GM18951 (cell line): Measurements from ENCODE around the gene DHX9.

Source experiments
- POLR2A ChIP-seq: IDR thresholded peaks from 4 replicates; pipeline ENCODE4 v1.6.1; 2011; ENCODE audit warnings: mild to moderate bottlenecking; ENCODE audit not compliant: insufficient read length, insufficient read depth; ENCODE audit errors: extremely low read depth
- in situ Hi-C: fragments of 300-500 bp; cut with MboI; formaldehyde crosslinking; loops from one replicate; pipeline ENCODE4 v1.12.0; 2022; ENCODE audit warnings: low sequenced_read_pairs, mixed read lengths, inconsistent platforms; ENCODE audit not compliant: unreplicated experiment

The DHX9 gene

DNA sequence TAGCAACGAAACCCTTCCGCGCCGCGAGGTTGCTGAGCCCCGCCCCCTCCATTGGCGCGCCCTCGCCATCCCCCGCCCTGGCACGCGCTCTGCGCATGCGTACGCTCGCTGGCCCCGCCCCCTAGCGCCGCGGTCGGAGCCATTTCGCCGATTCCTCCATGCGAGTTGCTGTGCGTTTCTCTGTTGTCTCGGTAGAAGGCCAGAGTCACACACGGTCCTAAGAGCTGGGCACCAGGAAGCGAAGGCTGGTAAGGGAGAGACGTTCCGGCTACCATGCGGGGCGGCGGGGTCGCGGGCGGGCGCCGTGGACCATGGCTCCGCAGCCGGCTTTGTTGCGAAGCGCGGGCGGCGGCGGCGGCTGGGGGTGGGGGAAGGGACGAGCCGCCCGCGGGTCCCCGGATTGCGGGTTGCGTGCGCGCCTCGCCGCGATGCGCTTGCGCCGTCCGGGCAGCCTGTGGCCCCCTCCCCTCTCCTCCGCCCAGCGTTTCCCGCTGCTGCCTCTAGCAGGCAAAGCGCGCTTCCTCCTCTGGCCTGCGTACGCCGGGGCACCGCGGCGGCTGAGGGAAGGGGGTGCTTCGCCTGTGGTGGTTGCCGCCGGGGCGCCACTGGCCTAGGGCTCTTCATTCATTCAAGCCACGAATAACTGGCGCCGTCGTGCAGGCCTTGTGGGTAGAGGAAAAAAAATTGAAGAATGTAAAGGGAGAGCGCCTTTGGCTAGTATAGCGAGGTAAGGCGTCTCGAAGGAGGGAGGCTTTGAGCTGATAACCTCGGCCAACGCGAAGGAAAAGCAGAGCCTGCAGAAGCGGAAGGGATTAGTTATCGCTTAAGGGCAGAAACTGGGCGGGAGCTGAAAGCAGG lies at the start of gene DHX9:
TSS of gene DHX9 (plus strand) at position 139 of the 858 bp plus-strand sequence. CDS start 3,220 bp downstream, outside the sequence.
- in situ Hi-C loops = no loop called here
- peak; percentile 97 for TF ChIP-seq POLR2A

DNA sequence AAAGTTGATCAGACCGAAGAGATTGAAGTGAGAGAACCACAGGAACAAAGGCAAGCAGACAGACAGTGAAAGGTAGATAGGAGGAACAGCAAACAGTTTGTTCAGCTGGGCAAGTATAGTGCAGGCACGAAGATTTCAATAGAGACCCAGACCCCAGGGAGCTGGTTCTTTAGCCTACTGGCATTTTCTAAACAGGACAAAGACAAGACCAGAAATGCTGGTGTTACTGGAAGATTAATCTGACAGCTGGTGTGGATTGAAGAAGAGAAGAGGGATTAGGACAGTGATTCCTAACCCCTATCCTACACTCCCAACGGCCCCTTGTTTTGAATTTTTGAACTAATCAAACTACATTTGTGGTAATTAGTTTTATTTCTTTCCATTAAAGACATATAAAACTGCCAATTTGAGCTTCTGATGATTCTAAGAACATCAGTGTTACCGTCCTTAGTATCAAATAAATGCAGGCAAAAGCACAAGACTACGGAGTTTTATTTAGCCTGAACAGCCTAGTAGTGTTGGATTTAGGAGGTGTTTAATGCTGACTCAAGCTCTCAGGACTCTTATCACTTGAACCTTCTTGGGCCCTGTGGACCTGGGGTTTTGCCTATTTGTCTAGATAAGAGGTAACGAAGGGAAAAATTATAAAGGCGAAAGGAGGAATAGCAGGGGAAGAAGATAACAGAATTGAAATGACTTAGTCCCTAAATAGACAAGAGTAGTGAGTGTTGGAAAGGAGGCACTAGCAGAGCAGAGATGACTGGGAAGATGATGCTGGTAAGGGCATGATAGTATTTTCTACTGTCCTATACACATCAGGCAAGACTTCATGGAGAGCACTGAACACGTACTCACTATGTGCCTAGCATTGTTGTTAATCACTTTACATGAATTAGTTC lies 47.6 kb upstream of the DHX9 start:
- in situ Hi-C loops = no loop called here
- no peak for TF ChIP-seq POLR2A

GRCh38 chr1:182794091-182794490 lies 45.1 kb upstream of the DHX9 start:
- in situ Hi-C loops = no loop called here
- TF ChIP-seq POLR2A = no peak

GRCh38 chr1:182794676-182795201 lies 44.4 kb upstream of the DHX9 start:
- no peak for TF ChIP-seq POLR2A
- in situ Hi-C loops = no loop called here

DNA sequence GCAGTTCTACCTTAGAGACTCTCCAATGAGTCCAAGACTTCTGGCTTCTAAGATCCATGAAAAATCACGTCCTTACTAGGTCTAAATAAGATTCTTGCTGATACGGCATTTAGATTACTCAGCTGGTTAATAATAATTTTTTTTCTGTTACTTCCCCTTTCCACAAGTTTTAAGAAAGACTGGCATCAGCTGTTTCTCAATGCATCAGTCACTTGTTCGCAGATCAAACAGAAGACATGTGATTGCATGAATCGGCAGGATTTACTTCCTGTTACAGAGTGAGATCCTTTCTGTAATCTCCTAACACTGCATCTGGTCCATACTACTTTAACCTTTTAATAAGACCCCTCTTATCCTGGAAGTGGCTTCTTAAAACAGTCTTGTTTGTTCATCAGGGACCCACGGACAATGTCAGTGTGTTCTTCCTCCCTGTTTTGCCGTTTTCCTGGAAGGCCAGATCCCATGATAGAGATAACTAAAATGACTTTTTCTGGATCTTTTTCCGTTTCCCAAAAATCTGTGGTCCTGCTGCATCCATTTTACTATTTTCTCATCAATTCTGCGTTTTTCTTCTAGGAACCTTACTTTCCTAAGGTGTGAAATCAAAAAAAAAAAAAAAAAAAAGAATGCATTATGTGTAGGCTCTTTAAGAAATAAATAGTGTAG lies 43.5 kb upstream of the DHX9 start:
- in situ Hi-C loops = no loop called here
- TF ChIP-seq POLR2A = no peak

DNA sequence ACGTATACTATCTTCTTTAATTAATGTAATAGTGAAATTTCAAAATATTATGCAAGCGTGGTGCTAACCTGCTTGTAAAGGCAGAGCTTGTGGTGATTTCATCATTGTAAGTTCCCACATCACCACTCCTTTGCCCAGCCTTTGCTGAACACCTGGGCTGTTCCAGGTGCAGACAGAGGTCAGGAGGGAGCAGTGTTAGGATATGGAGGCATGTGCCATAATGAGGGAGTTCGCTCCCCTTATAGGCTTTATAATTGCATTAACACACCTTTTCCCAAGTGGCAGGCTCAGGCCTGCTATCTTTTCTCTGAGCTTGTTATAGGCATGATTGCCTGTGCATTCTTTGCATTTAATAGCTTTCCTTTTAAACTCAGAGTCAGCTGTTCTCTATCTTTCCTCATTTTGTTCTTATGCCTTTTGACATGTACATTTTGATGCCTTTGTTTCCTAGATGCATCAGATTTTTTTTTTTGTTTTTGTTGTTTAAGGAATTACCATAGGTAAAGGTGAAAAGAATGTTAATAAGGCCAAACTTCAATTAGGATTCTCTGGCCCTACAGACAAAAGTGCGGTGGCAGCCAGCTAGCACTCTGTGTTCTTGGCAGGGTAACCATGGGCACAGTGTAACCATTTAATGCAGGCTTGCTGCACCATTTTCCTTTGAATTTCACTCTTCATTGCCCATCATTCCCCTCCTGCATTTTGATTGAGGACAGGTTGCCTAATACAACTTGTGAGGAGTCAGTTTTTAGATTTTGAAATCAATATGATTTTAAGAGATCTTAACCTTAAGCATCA lies 36.9 kb upstream of the DHX9 start:
- in situ Hi-C loops = no loop called here
- no peak for TF ChIP-seq POLR2A

DNA sequence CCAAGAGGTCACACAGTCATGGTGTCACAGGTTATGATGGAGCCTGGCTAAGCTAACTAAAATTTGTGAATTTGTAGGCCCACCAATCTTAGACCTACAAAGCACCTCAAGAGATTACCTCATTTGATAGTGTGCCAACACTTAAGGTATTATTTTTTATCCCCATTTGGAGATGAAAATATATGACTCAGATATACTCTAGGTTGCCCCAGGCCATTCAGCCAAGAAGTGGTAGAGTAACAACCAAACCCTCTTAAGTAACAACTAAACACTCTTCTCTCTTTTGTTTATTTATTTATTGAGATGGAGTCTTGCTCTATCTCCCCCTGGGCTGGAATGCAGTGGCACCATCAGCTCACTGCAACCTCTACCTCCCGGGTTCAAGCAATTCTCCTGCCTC lies 35.3 kb upstream of the DHX9 start:
- TF ChIP-seq POLR2A = no peak
- in situ Hi-C loops = no loop called here

DNA sequence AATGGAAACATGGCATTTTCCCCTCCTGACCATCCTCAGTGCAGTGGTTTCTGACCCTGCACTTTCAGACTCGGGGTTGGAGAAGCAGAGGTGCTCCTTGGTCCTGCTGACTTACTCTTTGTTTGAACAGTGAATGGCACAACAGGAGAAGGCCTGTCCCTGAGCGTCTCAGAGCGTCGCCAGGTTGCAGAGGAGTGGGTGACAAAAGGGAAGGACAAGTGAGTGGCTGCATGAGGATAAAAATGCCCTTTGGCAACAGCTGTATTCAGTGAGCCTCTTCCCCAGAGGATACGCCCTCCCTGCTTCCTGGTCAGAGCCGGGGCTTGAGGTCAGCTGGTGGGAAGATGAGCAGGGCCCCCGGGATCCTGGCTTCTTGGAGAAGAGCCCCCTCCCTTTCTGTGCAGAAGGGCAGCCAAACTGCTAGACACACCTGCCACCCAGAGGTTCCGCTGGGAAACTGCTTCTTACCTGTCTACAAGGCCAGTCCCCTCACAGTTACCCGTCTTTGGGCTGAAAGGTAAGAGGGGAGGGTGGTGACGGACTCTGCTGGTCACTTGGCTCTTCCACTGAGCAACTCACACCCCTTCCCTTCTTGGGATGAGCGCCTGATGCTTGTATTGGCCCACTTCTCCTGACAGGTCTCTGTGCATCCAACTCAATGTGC lies 33.0 kb upstream of the DHX9 start:
- no peak for TF ChIP-seq POLR2A
- in situ Hi-C loops = no loop called here

DNA sequence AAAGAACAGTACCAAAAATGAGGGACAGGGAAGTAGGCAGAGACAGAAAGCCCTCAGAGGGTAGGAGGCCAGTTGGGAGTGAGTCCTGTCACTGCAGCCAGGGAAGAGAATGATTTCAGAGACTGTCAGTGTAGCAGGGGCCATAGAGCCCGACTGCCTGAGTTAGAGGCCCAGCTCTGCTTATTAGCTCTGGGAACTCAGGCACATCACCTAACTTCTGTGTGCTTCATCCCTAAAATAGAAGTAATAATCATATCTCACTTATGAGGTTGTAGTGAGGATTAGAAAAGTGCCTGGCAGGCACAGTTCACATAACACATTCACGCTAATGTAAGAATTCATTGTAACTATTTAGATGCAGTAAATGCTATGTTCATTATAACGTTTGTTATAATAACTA lies 31.2 kb upstream of the DHX9 start:
- no peak for TF ChIP-seq POLR2A
- in situ Hi-C loops = no loop called here

DNA sequence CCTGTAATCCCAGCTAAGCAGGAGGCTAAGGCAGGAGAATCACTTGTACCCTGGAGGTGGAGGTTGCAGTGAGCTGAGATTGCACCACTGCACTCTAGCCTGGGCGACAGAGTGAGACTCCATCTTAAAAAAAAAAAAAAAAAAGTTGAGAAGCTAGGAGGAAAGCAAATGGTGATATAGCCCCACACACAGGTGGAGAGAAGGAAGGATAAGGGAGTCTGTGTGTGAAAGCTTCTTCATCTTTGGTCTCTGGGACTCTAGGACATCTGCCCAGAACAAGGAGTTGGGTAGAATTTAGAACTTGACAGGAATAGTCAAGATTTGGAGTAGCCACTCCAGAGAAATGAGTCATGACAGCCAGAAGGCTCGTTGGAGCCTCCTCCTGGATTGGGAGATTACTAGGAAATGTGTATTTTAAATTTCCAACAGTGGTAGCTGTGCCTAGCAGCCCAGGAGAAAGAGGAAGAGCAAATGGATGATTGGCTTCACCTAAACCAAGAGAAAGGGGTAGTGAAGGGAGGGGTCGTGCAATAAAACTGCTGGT lies 29.7 kb upstream of the DHX9 start:
- in situ Hi-C loops = no loop called here

DNA sequence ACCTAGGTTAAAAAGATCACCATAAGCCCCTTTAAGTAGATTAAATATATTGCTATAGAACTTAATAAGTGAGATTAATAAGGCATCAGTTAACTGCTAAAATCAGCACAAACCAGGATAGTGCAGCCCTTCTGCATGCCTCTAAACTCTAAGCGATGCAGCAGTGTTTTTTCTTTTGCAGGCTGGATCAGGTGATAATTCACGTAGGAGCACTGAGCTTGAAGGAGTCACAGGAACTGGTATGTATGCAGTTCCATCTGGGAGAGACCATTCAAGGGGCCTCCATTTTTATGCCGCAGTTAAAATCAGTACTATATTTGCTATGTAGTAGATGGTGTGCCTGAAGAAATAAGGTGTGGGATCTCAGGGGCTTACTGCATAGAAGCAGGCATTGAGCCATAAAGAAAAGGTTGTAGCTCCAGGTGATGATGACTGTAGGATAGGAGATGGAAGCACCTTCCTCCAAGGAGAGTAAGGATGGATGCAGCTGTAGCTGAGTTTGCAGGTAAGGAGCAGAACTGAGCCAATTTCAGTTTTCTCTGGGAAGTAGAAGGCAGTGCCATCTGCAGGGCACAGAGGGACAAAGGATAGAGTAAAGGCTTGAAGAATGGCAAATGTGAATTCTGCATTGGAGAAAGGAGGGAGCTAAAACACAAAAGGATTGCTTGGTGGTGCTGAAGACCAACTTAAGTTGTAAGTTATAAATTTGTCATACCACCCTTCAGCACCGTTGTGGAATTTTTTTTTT lies 27.0 kb upstream of the DHX9 start:
- TF ChIP-seq POLR2A = no peak
- in situ Hi-C loops = no loop called here

More for the DNA sequence above, 29.7 kb upstream of the DHX9 start:
- no peak for TF ChIP-seq POLR2A

- TF ChIP-seq POLR2A = no peak
- in situ Hi-C loops = no loop called here
Observed at GRCh38 chr1:182816863-182817262, 22.3 kb upstream of the DHX9 start.
